H1 (cell line): Measurements from ENCODE around the gene MBIP. TPM values are rescaled to one million over a fixed set of nuclear protein-coding genes. Genes with fewer than 3 reads are reported as not detected.

Experiments used
- CBX5 ChIP-seq: fragments of 300-800, 300-1000 bp; sonication (generic); IDR thresholded peaks from 2 replicates; pipeline ENCODE4 v1.7.1; 2016; ENCODE audit warnings: antibody characterized with exemption, low read length, low read depth
- FOSL1 ChIP-seq: IDR thresholded peaks from 2 replicates; pipeline ENCODE4 v1.6.1; 2011; ENCODE audit warnings: mild to moderate bottlenecking, low read depth, low read length, moderate library complexity; ENCODE audit not compliant: insufficient read depth
- GABPA ChIP-seq: IDR thresholded peaks from 2 replicates; pipeline ENCODE4 v1.6.1; 2011; ENCODE audit warnings: mild to moderate bottlenecking, low read length, moderate library complexity, borderline replicate concordance; ENCODE audit not compliant: insufficient read depth
- MAFK ChIP-seq: IDR thresholded peaks from 2 replicates; pipeline ENCODE4 v1.6.1; 2012; ENCODE audit warnings: low read depth, mild to moderate bottlenecking, improper control_type of control experiment, low read length
- NANOG ChIP-seq: IDR thresholded peaks from 2 replicates; pipeline ENCODE4 v1.6.1; 2011; ENCODE audit warnings: low read length, low read depth, mild to moderate bottlenecking, inconsistent platforms; ENCODE audit not compliant: insufficient read depth, poor library complexity, severe bottlenecking
- RAD21 ChIP-seq, 2 experiments: IDR thresholded peaks in 1 of 2; conservative IDR thresholded peaks in 1 of 2; 2 replicates each; pipeline ENCODE4 v1.6.1; 2011; ENCODE audit warnings: low read depth in 2 of 2, low read length in 2 of 2, improper control_type of control experiment in 1 of 2, inconsistent platforms in 1 of 2, mild to moderate bottlenecking in 1 of 2, moderate library complexity in 1 of 2
- RNF2 ChIP-seq: fragments of 200-900, 300-1000 bp; sonication (generic); IDR thresholded peaks from 2 replicates; pipeline ENCODE4 v1.7.1; 2016; ENCODE audit warnings: borderline replicate concordance, low read depth, mild to moderate bottlenecking, antibody characterized with exemption, low read length; ENCODE audit not compliant: poor library complexity, severe bottlenecking; ENCODE audit errors: missing control alignments
- SP1 ChIP-seq: IDR thresholded peaks from 2 replicates; pipeline ENCODE4 v1.6.1; 2011; ENCODE audit warnings: low read depth, low read length
- TAF7 ChIP-seq: optimal IDR thresholded peaks from 2 replicates; pipeline ENCODE3; 2011; ENCODE audit warnings: low read depth, mild to moderate bottlenecking, inconsistent platforms, low read length, moderate library complexity, borderline replicate concordance
- polyA plus RNA-seq, 7 experiments: library from polyadenylated mRNA; depleted of rRNA in 3 of 7; stranded (reverse) in 5 of 7; unstranded in 2 of 7; fragments of >200 nt in 5 of 7; fragments of 200-250 nt in 2 of 7; gene quantifications; 1 replicate in 5 of 7; 2 replicates in 1 of 7; 4 replicates in 1 of 7; pipeline versions ENCODE4 v1.2.1 to v1.2.3, GENCODE V29; 2011 to 2013; ENCODE audit warnings: missing spikeins in 2 of 7, mixed read lengths in 2 of 7
- total RNA-seq: library from RNA; stranded (reverse); fragmentation: NEBNext Ultra II Directional; extraction: Animal tissue kit (Norgen Biotek cat#: 25700); gene quantifications from 2 replicates; pipeline ENCODE4 v1.2.1, GENCODE V29; 2021

Gene MBIP
- total and polyA plus RNA-seq, 2 of the 8 experiments (the other 6 are each of a cell fraction or from before 2014, with no cell fraction given): 15.0 to 27.4 TPM

DNA sequence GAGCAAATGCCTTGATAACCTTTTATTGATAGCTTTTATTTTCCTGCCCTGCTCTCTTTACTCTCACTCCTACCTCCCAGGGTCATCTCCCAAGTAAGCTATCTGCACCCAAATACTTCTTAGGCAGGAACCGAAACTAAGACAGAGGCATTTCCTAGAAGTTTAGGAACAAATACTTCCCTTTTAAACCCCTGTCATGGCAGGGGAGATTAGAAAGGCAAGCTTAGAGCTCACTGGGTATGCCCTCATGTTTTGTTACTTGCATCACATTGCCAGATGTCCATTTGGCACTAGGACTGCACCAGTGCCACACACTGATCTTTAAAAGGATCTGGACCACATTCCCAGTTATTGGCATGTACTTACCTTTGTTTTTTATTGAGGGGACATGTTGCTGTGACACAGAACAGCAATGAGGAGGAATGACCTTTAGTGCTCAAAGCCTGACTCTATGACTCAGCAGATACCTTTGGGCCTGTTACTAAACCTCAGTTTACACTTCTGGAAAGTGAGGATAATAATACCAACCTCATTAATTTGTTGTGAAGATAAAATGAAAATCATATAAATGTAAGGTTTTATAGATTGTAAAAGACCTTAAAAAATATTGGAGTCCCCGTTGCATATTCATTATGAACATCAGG is 40.9 kb upstream of the MBIP start (continued):
- no peak for TF ChIP-seq NANOG
- no peak for TF ChIP-seq SP1
- no peak for TF ChIP-seq CBX5
- TF ChIP-seq TAF7: no peak
- no peak for TF ChIP-seq RNF2
- no peak for TF ChIP-seq MAFK
- TF ChIP-seq FOSL1: no peak
- TF ChIP-seq RAD21 (IDR thresholded peaks at IDR 0.05 in 1 of 2, conservative IDR thresholded peaks at IDR 0.05 in 1 of 2; ENCODE audit: low read depth in 2 of 2, low read length in 2 of 2): no peak
- no peak for TF ChIP-seq GABPA
